ENCODE measurements around the gene TTC28. TPM values are rescaled to one million over a fixed set of nuclear protein-coding genes. Genes with fewer than 3 reads are reported as not detected.
"Not testable (repeated sequence)": the region's sequence is repeated elsewhere in the genome, so short reads cannot be mapped to it uniquely, and the experiment has no call there.

TTC28 gene
- total RNA-seq, 2 donors from 2014 or later: 29.2 to 74.6 TPM

- no peak for DNase-seq (ENCODE audit: low spot score)
- no peak overlapping the region for H3K4me3 ChIP-seq
- no peak overlapping the region for H3K27ac ChIP-seq
- 49% methylated on average over 3 of the region's 3 CpGs for WGBS
- intact Hi-C loops (cut with DNase I): loop anchor here (10.0 kb wide), 1 partner anchor 106 kb away; no protein-coding TSS in a partner anchor
- H3K9me3 ChIP-seq: no peaks in the 10 kb centered on the region
- no peaks in the 10 kb centered on the region for H3K36me3 ChIP-seq
- no peaks in the 10 kb centered on the region for H3K4me1 ChIP-seq (replicated peaks)
- TF ChIP-seq POLR2AphosphoS5 (IDR thresholded peaks at IDR 0.05) (no peak), POLR2A (IDR thresholded peaks at IDR 0.05) (no peak), CTCF (IDR thresholded peaks at IDR 0.05) (no peak)
- H3K27me3 ChIP-seq (replicated peaks; ENCODE audit: insufficient read depth): no peaks in the 10 kb centered on the region
Observed at GRCh38 chr22:28710576-28711191, 31.0 kb upstream of the TTC28 start.

- intact Hi-C loops (cut with DNase I): loop anchor here (10.0 kb wide), 1 partner anchor 105 kb away; no protein-coding TSS in a partner anchor
- Histone ChIP-seq H3K4me3 (no peak overlapping the region), H3K4me1 (replicated peaks) (no peaks in the 10 kb centered on the region), H3K27me3 (replicated peaks; ENCODE audit: insufficient read depth) (no peaks in the 10 kb centered on the region), H3K9me3 (no peaks in the 10 kb centered on the region), H3K36me3 (no peaks in the 10 kb centered on the region), H3K27ac (no peak overlapping the region)
- TF ChIP-seq POLR2AphosphoS5 (IDR thresholded peaks at IDR 0.05): no peak
- no peak for TF ChIP-seq CTCF (IDR thresholded peaks at IDR 0.05)
- DNase-seq (ENCODE audit: low spot score): no peak
Observed at GRCh38 chr22:28710107-28710506, 30.5 kb upstream of the TTC28 start.

GRCh38 chr22:28706845-28707244 is 27.2 kb upstream of the TTC28 start:
- TF ChIP-seq POLR2AphosphoS5 (IDR thresholded peaks at IDR 0.05) (no peak), CTCF (IDR thresholded peaks at IDR 0.05) (no peak), POLR2A (IDR thresholded peaks at IDR 0.05) (no peak)
- Histone ChIP-seq H3K9me3 (no peaks in the 10 kb centered on the region), H3K36me3 (no peaks in the 10 kb centered on the region), H3K4me1 (replicated peaks) (no peaks in the 10 kb centered on the region), H3K27ac (no peak overlapping the region), H3K4me3 (no peak overlapping the region), H3K27me3 (replicated peaks; ENCODE audit: insufficient read depth) (no peaks in the 10 kb centered on the region)
- no peak for DNase-seq (ENCODE audit: low spot score)
- 91% methylated on average over 6 of the region's 6 CpGs for WGBS
- intact Hi-C loops (cut with DNase I): no loop called here

- Histone ChIP-seq H3K36me3 (no peaks in the 10 kb centered on the region), H3K27me3 (replicated peaks; ENCODE audit: insufficient read depth) (no peaks in the 10 kb centered on the region), H3K4me1 (replicated peaks) (no peaks in the 10 kb centered on the region), H3K27ac (no peak overlapping the region), H3K4me3 (no peak overlapping the region), H3K9me3 (no peaks in the 10 kb centered on the region)
- intact Hi-C loops (cut with DNase I): no loop called here
- no peak for DNase-seq (ENCODE audit: low spot score)
- TF ChIP-seq POLR2A (IDR thresholded peaks at IDR 0.05) (no peak), CTCF (IDR thresholded peaks at IDR 0.05) (no peak), POLR2AphosphoS5 (IDR thresholded peaks at IDR 0.05) (no peak)
Observed at GRCh38 chr22:28703436-28703835, 23.8 kb upstream of the TTC28 start.

DNA sequence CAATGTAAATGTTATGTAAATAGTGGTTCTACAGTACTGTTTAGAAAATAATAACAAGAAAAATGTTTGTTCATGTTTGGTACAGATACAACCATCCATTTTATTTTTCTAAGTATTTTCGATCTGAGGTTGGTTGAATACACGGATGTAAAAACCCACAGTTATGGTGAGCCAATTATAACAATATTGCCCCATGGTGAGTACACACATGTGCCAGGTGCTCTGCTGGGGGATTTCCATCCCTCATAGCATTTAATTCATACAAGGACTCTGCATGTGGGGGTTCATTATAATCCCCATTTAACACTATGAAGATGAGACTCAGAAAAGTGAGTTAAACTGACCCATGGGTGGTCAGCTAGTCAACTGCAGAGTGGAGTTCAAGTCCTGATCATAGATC is 23.3 kb upstream of the TTC28 start:
- Histone ChIP-seq H3K36me3 (no peaks in the 10 kb centered on the region), H3K4me1 (replicated peaks) (no peaks in the 10 kb centered on the region), H3K4me3 (no peak overlapping the region), H3K27me3 (replicated peaks; ENCODE audit: insufficient read depth) (no peaks in the 10 kb centered on the region), H3K27ac (no peak overlapping the region), H3K9me3 (no peaks in the 10 kb centered on the region)
- WGBS: 93% methylated on average over 2 of the region's 2 CpGs
- intact Hi-C loops (cut with DNase I): no loop called here
- no peak for DNase-seq (ENCODE audit: low spot score)
- TF ChIP-seq POLR2AphosphoS5 (IDR thresholded peaks at IDR 0.05) (no peak), CTCF (IDR thresholded peaks at IDR 0.05) (no peak), POLR2A (IDR thresholded peaks at IDR 0.05) (no peak)

- DNase-seq (ENCODE audit: low spot score): not testable (repeated sequence)
Observed at GRCh38 chr22:28693041-28693760, 13.6 kb upstream of the TTC28 start.

GRCh38 chr22:28689796-28690195 is 10.2 kb upstream of the TTC28 start:
- not testable (repeated sequence) for DNase-seq (ENCODE audit: low spot score)

More at GRCh38 chr22:28693041-28693760, 13.6 kb upstream of the TTC28 start:
- H3K9me3 ChIP-seq; H3K4me3 ChIP-seq; H3K27ac ChIP-seq; H3K36me3 ChIP-seq; H3K4me1 ChIP-seq (replicated peaks); H3K27me3 ChIP-seq (replicated peaks; ENCODE audit: insufficient read depth); intact Hi-C loops (cut with DNase I): not testable (repeated sequence)
- WGBS: 93% methylated on average over 6 of the region's 6 CpGs

More at GRCh38 chr22:28689796-28690195, 10.2 kb upstream of the TTC28 start:
- H3K27ac ChIP-seq; H3K36me3 ChIP-seq; H3K27me3 ChIP-seq (replicated peaks; ENCODE audit: insufficient read depth); H3K9me3 ChIP-seq; H3K4me3 ChIP-seq; H3K4me1 ChIP-seq (replicated peaks); intact Hi-C loops (cut with DNase I): not testable (repeated sequence)
- 92% methylated on average over 2 of the region's 2 CpGs for WGBS
